Left lung (tissue), 10 donors: Measurements from ENCODE around the gene POLR1E. TPM values are rescaled to one million over a fixed set of nuclear protein-coding genes. Genes with fewer than 3 reads are reported as not detected.

Experiments used
- ATAC-seq: fragments of 200-7000 bp; cut with Tn5 transposase; one replicate; pipeline ENCODE4 v1.9.1; 2020; ENCODE audit warnings: moderate library complexity
- DNase-seq, 4 donors: peaks; one replicate each; pipeline ENCODE4 v3.0.0-alpha.2; 2013 to 2020
- H3K27ac ChIP-seq, 2 donors: fragments of 200-600 bp; sonication (generic) in 1 of 2; one replicate each; pipeline versions ENCODE4 v1.5.0 to v1.8.0; 2020 to 2021
- H3K27me3 ChIP-seq, 2 donors: fragments of 200-600 bp; sonication (generic) in 1 of 2; one replicate each; pipeline versions ENCODE4 v1.5.0 to v1.8.0; 2020 to 2021
- H3K36me3 ChIP-seq, 2 donors: fragments of 200-600 bp; sonication (generic) in 1 of 2; one replicate each; pipeline versions ENCODE4 v1.5.0 to v1.8.0; 2020 to 2021
- H3K4me1 ChIP-seq, 2 donors: fragments of 200-600 bp; one replicate each; pipeline ENCODE4 v1.8.0; 2021
- H3K4me3 ChIP-seq, 2 donors: fragments of 200-600 bp; sonication (generic) in 1 of 2; one replicate each; pipeline versions ENCODE4 v1.5.0 to v1.8.0; 2020 to 2021; ENCODE audit warnings: mild to moderate bottlenecking in 1 of 2
- H3K9me3 ChIP-seq, 2 donors: fragments of 200-600 bp; sonication (generic) in 1 of 2; one replicate each; pipeline versions ENCODE4 v1.5.0 to v1.8.0; 2020 to 2021
- CTCF ChIP-seq, 2 donors: fragments of 200-600 bp; sonication (generic) in 1 of 2; IDR thresholded peaks; one replicate each; pipeline versions ENCODE4 v1.5.0 to v1.8.0; 2021; ENCODE audit warnings: antibody characterized with exemption in 2 of 2
- intact Hi-C, 2 donors: fragments of 100-400 bp; cut with DNase I; formaldehyde crosslinking; loops; one replicate each; pipeline versions ENCODE4 v1.11.2 to v1.14.2; 2022
- polyA plus RNA-seq, 6 donors: library from polyadenylated mRNA; unstranded; fragments of 120-200 nt; gene quantifications; one replicate each; pipeline ENCODE4 v1.2.1, GENCODE V29; 2013; ENCODE audit not compliant: insufficient read length in 6 of 6
- total RNA-seq, 2 donors: library from RNA; stranded (reverse); fragmentation: NEBNext Ultra II Directional; extraction: Animal tissue kit (Norgen Biotek cat#: 25700); gene quantifications; one replicate each; pipeline ENCODE4 v1.2.1, GENCODE V29; 2021
- donor health status: DM: no; HTN: yes; CAD: no.
- donor health status: DM: no; HTN: no; CAD: no.

The POLR1E gene
- total and polyA plus RNA-seq, 8 donors: 14.3 to 31.1 (median 28.3) TPM

GRCh38 chr9:37523916-37524315 is 38.2 kb downstream of the POLR1E start:
- DNase-seq (no peak), ATAC-seq (no peak)
- no peak overlapping the region for H3K27ac ChIP-seq
- H3K9me3 ChIP-seq: no peaks in the 10 kb centered on the region
- H3K36me3 ChIP-seq: peaks cover 0 to 69% of the 10 kb centered on the region in 2 donors
- no peaks in the 10 kb centered on the region for H3K27me3 ChIP-seq
- no peak for TF ChIP-seq CTCF (IDR thresholded peaks at IDR 0.05)
- H3K4me1 ChIP-seq: no peaks in the 10 kb centered on the region
- intact Hi-C loops: no loop called here
- H3K4me3 ChIP-seq: no peak overlapping the region

DNA sequence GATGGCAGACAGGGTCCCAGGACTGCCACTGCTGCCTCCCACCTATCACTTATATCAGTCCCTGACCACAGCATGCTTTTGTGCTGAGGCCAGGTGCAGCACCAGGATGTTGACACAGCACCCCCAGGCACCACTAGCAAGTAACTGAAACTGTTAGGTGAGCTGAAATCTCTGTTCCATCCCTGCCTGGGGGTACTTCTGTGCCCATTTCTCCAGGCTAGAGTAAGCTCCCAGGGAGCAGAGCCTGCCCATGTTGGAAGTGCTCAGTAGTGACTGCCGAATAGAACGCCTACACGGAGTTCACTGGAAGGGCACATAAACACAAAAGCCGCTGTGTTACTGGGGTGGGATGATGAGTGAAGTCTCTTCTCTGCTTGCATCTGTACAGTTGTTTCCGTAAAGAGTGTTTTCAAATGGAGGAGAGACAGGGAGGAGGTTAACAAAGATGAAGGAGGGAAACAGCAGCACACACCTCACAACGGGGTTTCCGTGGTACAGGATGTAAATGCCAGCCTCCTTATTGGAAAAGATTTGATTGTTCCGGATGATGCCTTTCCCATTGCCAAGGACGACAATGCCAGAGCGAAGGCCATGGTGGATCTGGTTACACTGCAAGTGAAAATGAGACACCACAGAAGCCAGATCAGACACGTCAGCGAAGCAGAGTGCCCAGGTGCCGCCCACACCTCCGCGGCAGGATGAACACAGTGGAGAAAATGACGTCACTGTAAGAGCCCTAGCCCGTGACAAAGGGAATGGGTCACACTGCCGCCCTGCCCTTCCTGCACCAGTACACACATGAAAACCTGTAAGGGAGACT is 43.1 kb downstream of the POLR1E start:
- Histone ChIP-seq H3K27ac (no peak overlapping the region), H3K4me3 (no peak overlapping the region), H3K27me3 (no peaks in the 10 kb centered on the region), H3K36me3 (peaks cover 0 to 36% of the 10 kb centered on the region in 2 donors), H3K4me1 (no peaks in the 10 kb centered on the region), H3K9me3 (no peaks in the 10 kb centered on the region)
- peak; percentile 31 for ATAC-seq
- TF ChIP-seq CTCF (IDR thresholded peaks at IDR 0.05): no peak
- intact Hi-C loops: no loop called here
- no peak for DNase-seq

- Histone ChIP-seq H3K4me3 (no peak overlapping the region), H3K27me3 (no peaks in the 10 kb centered on the region), H3K36me3 (peaks cover 0 to 24% of the 10 kb centered on the region in 2 donors), H3K9me3 (no peaks in the 10 kb centered on the region), H3K27ac (no peak overlapping the region), H3K4me1 (no peaks in the 10 kb centered on the region)
- DNase-seq: no peak
- ATAC-seq: peak; percentile 27
- no peak for TF ChIP-seq CTCF (IDR thresholded peaks at IDR 0.05)
- intact Hi-C loops: no loop called here
Measured at GRCh38 chr9:37531699-37532098, 46.0 kb downstream of the POLR1E start.

DNA sequence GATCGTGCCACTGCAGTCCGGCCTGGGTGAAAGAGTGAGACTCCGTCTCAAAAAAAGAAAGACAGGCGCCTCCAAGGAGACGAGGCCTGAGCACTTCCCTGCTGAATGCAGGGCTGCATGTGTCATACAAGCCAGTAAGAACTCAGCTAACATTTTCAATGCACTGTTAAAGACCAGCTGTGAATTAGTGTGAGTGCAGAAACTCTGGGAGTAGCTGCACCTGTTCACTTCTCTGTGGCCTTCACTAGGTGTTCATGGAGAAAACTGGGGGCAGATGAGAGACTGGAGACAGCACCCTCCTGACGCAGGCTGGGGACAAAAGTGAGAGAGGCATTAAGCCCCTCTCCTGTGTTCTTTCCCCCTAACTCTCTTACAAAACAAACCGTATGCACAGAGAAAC is 48.7 kb downstream of the POLR1E start:
- TF ChIP-seq CTCF (IDR thresholded peaks at IDR 0.05): no peak
- DNase-seq (no peak), ATAC-seq (no peak)
- H3K9me3 ChIP-seq: no peaks in the 10 kb centered on the region
- no peak overlapping the region for H3K27ac ChIP-seq
- intact Hi-C loops: no loop called here
- H3K4me3 ChIP-seq: no peak overlapping the region
- H3K36me3 ChIP-seq: peaks cover 0 to 26% of the 10 kb centered on the region in 2 donors
- no peaks in the 10 kb centered on the region for H3K27me3 ChIP-seq
- no peaks in the 10 kb centered on the region for H3K4me1 ChIP-seq

GRCh38 chr9:37534901-37535300 is 49.2 kb downstream of the POLR1E start:
- H3K27ac ChIP-seq: no peak overlapping the region
- intact Hi-C loops: no loop called here
- H3K27me3 ChIP-seq: no peaks in the 10 kb centered on the region
- ATAC-seq (no peak), DNase-seq (no peak)
- H3K9me3 ChIP-seq: no peaks in the 10 kb centered on the region
- no peak overlapping the region for H3K4me3 ChIP-seq
- H3K36me3 ChIP-seq: peaks cover 0 to 28% of the 10 kb centered on the region in 2 donors
- no peak for TF ChIP-seq CTCF (IDR thresholded peaks at IDR 0.05)
- no peaks in the 10 kb centered on the region for H3K4me1 ChIP-seq
